Daoy (cell line): ENCODE results near the gene PRIMPOL. TPM values are rescaled to one million over a fixed set of nuclear protein-coding genes. Genes with fewer than 3 reads are reported as not detected.

Experiments
- total RNA-seq: library from RNA; depleted of rRNA; stranded (reverse); fragments of >200 nt; shearing (Covaris generic); gene quantifications from 2 replicates; pipeline ENCODE4 v1.2.3, GENCODE V29; 2014; rRNA removed

The PRIMPOL gene
- total RNA-seq, 1 experiment from 2014 or later, result 10.4 TPM

Other genes with a start within 250 kb of the PRIMPOL start
- gene IRF2, start 175.2 kb upstream of the PRIMPOL start, total RNA-seq, result 10.7 and 33.4 TPM in 2 replicates
- 57.3 and 61.4 TPM in 2 replicates for gene CASP3, start 291 bp upstream of the PRIMPOL start, total RNA-seq
- gene CENPU, start 84.4 kb downstream of the PRIMPOL start, total RNA-seq, result 57.6 and 58.9 TPM in 2 replicates
- gene ACSL1, start 176.2 kb downstream of the PRIMPOL start, total RNA-seq, result 12.5 and 12.9 TPM in 2 replicates